Pancreas (tissue), 10 donors: ENCODE data around the gene THSD7B. TPM values are rescaled to one million over a fixed set of nuclear protein-coding genes. Genes with fewer than 3 reads are reported as not detected.
"Not testable (repeated sequence)": the region's sequence is repeated elsewhere in the genome, so short reads cannot be mapped to it uniquely, and the experiment has no call there.

Experiments
- ATAC-seq, 4 donors: fragments of 200-7000 bp; cut with Tn5 transposase; one replicate each; pipeline versions ENCODE4 v1.8.0 to v1.9.1; 2020; ENCODE audit warnings: mild to moderate bottlenecking in 4 of 4, moderate library complexity in 4 of 4
- DNase-seq, 6 donors: peaks; one replicate each; pipeline ENCODE4 v3.0.0-alpha.2; 2020
- FAIRE-seq: peaks from 2 replicates; lab custom pipeline; 2012; peaks lifted over from hg19 to GRCh38; lab: Jason Lieb, UNC
- H3K27ac ChIP-seq, 4 donors: fragments of 200-600 bp; sonication (generic); 1 replicate in 3 of 4; 2 replicates in 1 of 4; pipeline versions ENCODE4 v1.5.0 to v1.8.0; 2020
- H3K27me3 ChIP-seq, 4 donors: fragments of 200-600 bp; one replicate each; pipeline ENCODE4 v1.8.0; 2021
- H3K36me3 ChIP-seq, 3 donors: fragments of 200-600 bp; sonication (generic) in 1 of 3; one replicate each; pipeline versions ENCODE4 v1.5.0 to v1.8.0; 2020 to 2021
- H3K4me1 ChIP-seq, 3 donors: fragments of 200-600 bp; one replicate each; pipeline ENCODE4 v1.8.0; 2021
- H3K4me3 ChIP-seq, 4 donors: fragments of 200-600 bp; sonication (generic) in 2 of 4; one replicate each; pipeline versions ENCODE4 v1.5.0 to v1.8.0; 2020 to 2021
- H3K9me3 ChIP-seq, 4 donors: fragments of 200-600 bp; one replicate each; pipeline ENCODE4 v1.8.0; 2021
- WGBS, 2 donors: extraction: QIAGEN DNeasy Blood & Tissue Kit; methylation state at CpG; one replicate each; pipeline ENCODE4 v1.1.7; 2013; 5-methylcytosine and 5-hydroxymethylcytosine counted together
- intact Hi-C, 3 donors: fragments of 100-400 bp; cut with DNase I; formaldehyde crosslinking; loops; one replicate each; pipeline versions ENCODE4 v1.11.1 to v1.14.2; 2022
- polyA plus RNA-seq, 2 donors: library from polyadenylated mRNA; stranded (reverse); fragments of 200-250 nt; gene quantifications; one replicate each; pipeline ENCODE4 v1.2.3, GENCODE V29; 2013
- total RNA-seq, 6 donors: library from RNA; stranded (reverse); fragmentation: NEBNext Ultra II Directional in 4 of 6; extraction: Animal tissue kit (Norgen Biotek cat#: 25700) in 4 of 6; gene quantifications; one replicate each; pipeline versions ENCODE4 v1.2.1 to v1.2.4, GENCODE V29; 2021 to 2023
- TF ChIP-seq, protein P1 (sequence below), 4 donors: fragments of 200-600 bp; sonication (generic) in 3 of 4; IDR thresholded peaks; one replicate each; pipeline versions ENCODE4 v1.5.0 to v1.8.0; 2021; ENCODE audit warnings: antibody characterized with exemption in 4 of 4
- donor health status: healthy with polysubstance abuse.
- donor health status: DM: no; HTN: no; CAD: no; lungs with moderate emphysema.
- donor health status: DM: no; HTN: no; CAD: no.
- donor health status: control.
- donor health status: control.
- donor health status: Bipolar disorder and iron deficiency.
- donor health status: DM: yes; HTN: yes; CAD: no.
- donor health status: DM: no; HTN: no; CAD: no.
- donor health status: DM: no; HTN: no; CAD: no.
- donor health status: DM: yes; HTN: yes; CAD: no.

The THSD7B gene
- total and polyA plus RNA-seq, 8 donors: 0.02 to 0.18 (median 0.07) TPM; not detected in 4

DNA sequence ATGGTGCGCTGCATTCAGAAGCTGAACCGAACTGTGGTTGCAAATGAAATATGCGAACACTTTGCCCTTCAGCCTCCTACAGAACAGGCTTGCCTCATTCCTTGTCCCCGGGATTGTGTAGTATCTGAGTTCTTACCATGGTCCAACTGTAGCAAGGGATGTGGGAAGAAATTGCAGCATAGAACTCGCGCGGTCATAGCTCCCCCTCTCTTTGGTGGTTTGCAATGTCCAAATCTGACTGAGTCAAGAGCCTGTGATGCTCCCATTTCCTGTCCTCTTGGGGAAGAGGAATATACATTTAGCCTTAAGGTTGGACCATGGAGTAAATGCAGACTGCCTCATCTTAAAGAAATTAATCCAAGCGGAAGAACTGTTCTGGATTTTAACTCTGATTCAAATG lies 291.4 kb downstream of the THSD7B start:
- 81 to 87% methylated on average over 8 of the region's 8 CpGs for WGBS, 2 donors
- no peak for FAIRE-seq
- intact Hi-C loops: no loop called here
- TF ChIP-seq, protein P1, sequence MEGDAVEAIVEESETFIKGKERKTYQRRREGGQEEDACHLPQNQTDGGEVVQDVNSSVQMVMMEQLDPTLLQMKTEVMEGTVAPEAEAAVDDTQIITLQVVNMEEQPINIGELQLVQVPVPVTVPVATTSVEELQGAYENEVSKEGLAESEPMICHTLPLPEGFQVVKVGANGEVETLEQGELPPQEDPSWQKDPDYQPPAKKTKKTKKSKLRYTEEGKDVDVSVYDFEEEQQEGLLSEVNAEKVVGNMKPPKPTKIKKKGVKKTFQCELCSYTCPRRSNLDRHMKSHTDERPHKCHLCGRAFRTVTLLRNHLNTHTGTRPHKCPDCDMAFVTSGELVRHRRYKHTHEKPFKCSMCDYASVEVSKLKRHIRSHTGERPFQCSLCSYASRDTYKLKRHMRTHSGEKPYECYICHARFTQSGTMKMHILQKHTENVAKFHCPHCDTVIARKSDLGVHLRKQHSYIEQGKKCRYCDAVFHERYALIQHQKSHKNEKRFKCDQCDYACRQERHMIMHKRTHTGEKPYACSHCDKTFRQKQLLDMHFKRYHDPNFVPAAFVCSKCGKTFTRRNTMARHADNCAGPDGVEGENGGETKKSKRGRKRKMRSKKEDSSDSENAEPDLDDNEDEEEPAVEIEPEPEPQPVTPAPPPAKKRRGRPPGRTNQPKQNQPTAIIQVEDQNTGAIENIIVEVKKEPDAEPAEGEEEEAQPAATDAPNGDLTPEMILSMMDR (IDR thresholded peaks at IDR 0.05): no peak
- Histone ChIP-seq H3K36me3 (no peaks in the 10 kb centered on the region), H3K27ac (no peak overlapping the region), H3K4me3 (no peak overlapping the region), H3K27me3 (no peaks in the 10 kb centered on the region), H3K9me3 (no peaks in the 10 kb centered on the region), H3K4me1 (no peaks in the 10 kb centered on the region)
- DNase-seq: no peak
- ATAC-seq: no peak

DNA sequence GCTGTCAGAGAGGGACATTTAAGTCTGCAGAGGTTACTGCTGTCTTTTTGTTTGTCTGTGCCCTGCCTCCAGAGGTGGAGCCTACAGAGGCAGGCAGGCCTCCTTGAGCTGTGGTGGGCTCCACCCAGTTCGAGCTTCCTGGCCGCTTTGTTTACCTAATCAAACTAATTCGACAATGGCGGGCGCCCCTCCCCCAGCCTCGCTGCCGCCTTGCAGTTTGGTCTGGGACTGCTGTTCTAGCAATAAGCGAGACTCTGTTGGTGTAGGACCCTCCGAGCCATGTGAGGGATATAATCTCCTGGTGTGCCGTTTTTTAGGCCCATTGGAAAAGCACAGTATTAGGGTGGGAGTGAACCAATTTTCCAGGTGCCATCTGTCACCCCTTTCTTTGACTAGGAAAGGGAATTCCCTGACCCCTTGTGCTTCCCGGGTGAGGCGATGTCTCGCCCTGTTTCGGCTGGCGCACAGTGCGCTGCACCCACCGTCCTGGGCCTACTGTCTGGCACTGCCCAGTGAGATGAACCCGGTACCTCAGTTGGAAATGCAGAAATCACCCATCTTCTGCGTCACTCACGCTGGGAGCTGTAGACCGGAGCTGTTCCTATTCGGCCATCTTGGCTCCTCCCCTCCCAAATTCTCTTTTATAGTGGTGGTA lies 310.9 kb downstream of the THSD7B start:
- H3K4me3 ChIP-seq, intact Hi-C loops, DNase-seq, H3K9me3 ChIP-seq, FAIRE-seq, ATAC-seq, H3K27ac ChIP-seq, H3K4me1 ChIP-seq, H3K27me3 ChIP-seq, H3K36me3 ChIP-seq: not testable (repeated sequence)
- 82 to 89% methylated on average over 22 of the region's 22 CpGs for WGBS, 2 donors

DNA sequence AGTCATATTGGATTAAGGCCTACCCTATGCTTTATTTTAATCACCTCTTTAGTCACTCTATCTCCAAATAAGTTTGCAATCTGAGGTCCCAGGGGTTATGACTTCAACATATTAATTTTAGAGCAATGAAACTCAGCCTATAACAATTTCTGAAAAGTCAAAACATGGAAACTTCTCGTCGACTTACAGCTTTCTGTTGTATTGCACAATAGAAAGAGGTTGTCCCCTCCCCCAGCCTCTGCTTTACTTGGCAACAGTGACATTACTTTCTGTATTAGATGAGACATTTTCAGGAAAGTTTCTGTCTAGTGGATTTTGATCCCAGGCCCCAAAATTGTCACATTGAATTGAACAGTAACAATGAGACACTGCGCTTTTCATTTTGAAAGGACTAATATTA lies 326.4 kb downstream of the THSD7B start:
- Histone ChIP-seq H3K27ac (no peak overlapping the region), H3K4me3 (no peak overlapping the region), H3K27me3 (no peaks in the 10 kb centered on the region), H3K4me1 (no peaks in the 10 kb centered on the region), H3K36me3 (no peaks in the 10 kb centered on the region), H3K9me3 (no peaks in the 10 kb centered on the region)
- TF ChIP-seq, protein P1 (IDR thresholded peaks at IDR 0.05): no peak
- 56 to 71% methylated on average over 3 of the region's 3 CpGs for WGBS, 2 donors
- DNase-seq (no peak), FAIRE-seq (no peak), ATAC-seq (no peak)
- intact Hi-C loops: no loop called here

DNA sequence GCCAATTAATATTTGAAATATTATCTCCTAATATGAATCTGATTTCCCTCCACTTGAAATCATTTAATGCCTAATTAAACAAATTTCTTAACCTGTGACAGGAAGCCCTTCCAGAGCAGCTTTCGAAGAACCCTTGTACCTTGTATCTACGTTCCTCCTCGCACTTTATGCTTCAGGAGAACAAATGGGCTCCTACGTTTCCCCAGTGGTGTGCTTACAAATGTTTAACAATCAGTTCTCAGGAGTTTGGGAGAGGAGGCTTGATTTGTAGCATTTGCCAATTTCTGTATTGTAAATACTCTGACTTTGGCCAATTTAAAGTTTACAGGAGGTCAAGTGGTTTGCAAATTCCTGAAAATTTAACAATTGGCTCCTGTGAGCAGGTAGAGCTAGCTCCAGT lies 327.8 kb downstream of the THSD7B start:
- Histone ChIP-seq H3K27me3 (no peaks in the 10 kb centered on the region), H3K27ac (no peak overlapping the region), H3K9me3 (no peaks in the 10 kb centered on the region), H3K4me1 (no peaks in the 10 kb centered on the region), H3K36me3 (no peaks in the 10 kb centered on the region), H3K4me3 (no peak overlapping the region)
- no peak for FAIRE-seq
- TF ChIP-seq, protein P1 (IDR thresholded peaks at IDR 0.05): no peak
- 73 to 80% methylated on average over 4 of the region's 4 CpGs for WGBS, 2 donors
- DNase-seq: no peak
- intact Hi-C loops: no loop called here
- no peak for ATAC-seq

DNA sequence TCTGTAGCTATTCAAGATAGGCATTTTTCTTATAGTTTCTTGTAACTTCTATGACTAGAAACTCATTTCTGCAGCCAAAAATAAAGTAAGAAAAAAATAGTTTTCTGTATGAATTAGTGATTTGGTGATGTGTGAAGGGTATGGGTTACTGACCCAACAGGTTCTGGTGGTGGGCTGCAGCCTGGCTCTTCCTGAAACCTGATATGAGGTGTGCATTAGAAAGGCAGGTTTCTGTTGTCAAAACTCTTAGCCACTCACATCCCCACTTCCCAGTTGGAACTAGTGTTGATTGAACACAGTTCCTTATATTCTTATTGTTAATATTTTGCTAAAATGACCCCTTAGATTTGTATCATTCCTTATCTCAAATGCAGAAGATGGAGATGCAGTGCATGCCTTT lies 330.8 kb downstream of the THSD7B start:
- TF ChIP-seq, protein P1 (IDR thresholded peaks at IDR 0.05): no peak
- Histone ChIP-seq H3K36me3 (no peaks in the 10 kb centered on the region), H3K9me3 (no peaks in the 10 kb centered on the region), H3K27ac (no peak overlapping the region), H3K4me3 (no peak overlapping the region), H3K27me3 (no peaks in the 10 kb centered on the region), H3K4me1 (no peaks in the 10 kb centered on the region)
- intact Hi-C loops: no loop called here
- ATAC-seq (no peak), DNase-seq (no peak), FAIRE-seq (no peak)
